Epidermal melanocyte (primary cell): ENCODE results near the gene TSPAN13.
A peak's percentile ranks its signal among the peaks of the same experiment; 100 is the strongest.
"Not testable (repeated sequence)": the region's sequence is repeated elsewhere in the genome, so short reads cannot be mapped to it uniquely, and the experiment has no call there.

Experiments
- DNase-seq: peaks from one replicate; pipeline ENCODE4 v3.0.0; 2011; ENCODE audit warnings: low spot score; ENCODE audit not compliant: insufficient read length

The TSPAN13 gene

GRCh38 chr7:16740996-16741395 lies 12.6 kb upstream of the TSPAN13 start:
- DNase-seq: no peak

- DNase-seq: no peak
These were observed 11.9 kb upstream of the TSPAN13 start for GRCh38 chr7:16741676-16742075.

- DNase-seq: no peak
These were observed 11.0 kb upstream of the TSPAN13 start for GRCh38 chr7:16742547-16742946.

- no peak for DNase-seq
These were observed 10.3 kb upstream of the TSPAN13 start for GRCh38 chr7:16743236-16743635.

- no peak for DNase-seq
These were observed 8.9 kb upstream of the TSPAN13 start for GRCh38 chr7:16744518-16745250.

GRCh38 chr7:16745645-16746044 lies 7.9 kb upstream of the TSPAN13 start:
- DNase-seq: no peak

GRCh38 chr7:16747102-16747501 lies 6.5 kb upstream of the TSPAN13 start:
- DNase-seq: peak; percentile 29

GRCh38 chr7:16753932-16754855 lies 639 bp downstream of the TSPAN13 start:
- no peak for DNase-seq

- DNase-seq: no peak
These were observed 1.3 kb downstream of the TSPAN13 start for GRCh38 chr7:16754856-16755317.

GRCh38 chr7:16755397-16755796 lies 1.8 kb downstream of the TSPAN13 start:
- no peak for DNase-seq

GRCh38 chr7:16758036-16758435 lies 4.5 kb downstream of the TSPAN13 start:
- DNase-seq: no peak

- DNase-seq: no peak
These were observed 5.4 kb downstream of the TSPAN13 start for GRCh38 chr7:16758631-16759611.

- no peak for DNase-seq
These were observed 6.3 kb downstream of the TSPAN13 start for GRCh38 chr7:16759840-16760239.

- DNase-seq: no peak
These were observed 8.6 kb downstream of the TSPAN13 start for GRCh38 chr7:16762177-16762576.

- no peak for DNase-seq
These were observed 11.4 kb downstream of the TSPAN13 start for GRCh38 chr7:16764942-16765341.

- DNase-seq: no peak
These were observed 11.9 kb downstream of the TSPAN13 start for GRCh38 chr7:16765436-16765859.

- DNase-seq: not testable (repeated sequence)
These were observed 16.4 kb downstream of the TSPAN13 start for GRCh38 chr7:16769994-16770393.

GRCh38 chr7:16770657-16771329 lies 17.2 kb downstream of the TSPAN13 start:
- no peak for DNase-seq

- no peak for DNase-seq
These were observed 19.8 kb downstream of the TSPAN13 start for GRCh38 chr7:16773326-16773725.

- DNase-seq: no peak
These were observed 20.3 kb downstream of the TSPAN13 start for GRCh38 chr7:16773884-16774283.

- DNase-seq: no peak
These were observed 20.7 kb downstream of the TSPAN13 start for GRCh38 chr7:16774294-16774693.
